Measurements from ENCODE around the gene EFNA5. TPM values are rescaled to one million over a fixed set of nuclear protein-coding genes. Genes with fewer than 3 reads are reported as not detected.

The EFNA5 gene
- total and polyA plus RNA-seq, 10 of the 15 experiments (the other 5 are each of a cell fraction or from before 2014, with no cell fraction given) = 0.19 to 12.6 (median 3.9) TPM

- TF ChIP-seq USF2 (IDR thresholded peaks at IDR 0.05; ENCODE audit: borderline replicate concordance, low read depth, low read length) = no peak
- no peak for TF ChIP-seq BCLAF1 (IDR thresholded peaks at IDR 0.05)
- no peak for TF ChIP-seq KLF5 (IDR thresholded peaks at IDR 0.05; ENCODE audit: partially characterized antibody)
- TF ChIP-seq PKNOX1 (IDR thresholded peaks at IDR 0.05) = peak; percentile 54; the same call in 1 of the 2 replicates
- TF ChIP-seq LARP7 (IDR thresholded peaks at IDR 0.05) = no peak
- TF ChIP-seq NRF1 (conservative IDR thresholded peaks at IDR 0.05; ENCODE audit: low read depth, low read length) = no peak
- no peak for TF ChIP-seq WRNIP1 (IDR thresholded peaks at IDR 0.05; ENCODE audit: borderline replicate concordance, low read depth, low read length)
- no peak for TF ChIP-seq ZBTB4 (CRISPR knock-in tag; IDR thresholded peaks at IDR 0.05)
- TF ChIP-seq ZNF622 (IDR thresholded peaks at IDR 0.05) = no peak
- TF ChIP-seq ATF2 (IDR thresholded peaks at IDR 0.05; ENCODE audit: low read length) = 0 out of 2 replicates have a peak, but pooled peaks have one; percentile 23
- 0 out of 2 replicates have a peak, but pooled peaks have one; percentile 14 for TF ChIP-seq JUND (IDR thresholded peaks at IDR 0.05; ENCODE audit: low read depth, low read length)
- TF ChIP-seq HSF1 (IDR thresholded peaks at IDR 0.05; ENCODE audit: low read depth, low read length) = no peak
- no peak for TF ChIP-seq CEBPZ (IDR thresholded peaks at IDR 0.05; ENCODE audit: low read depth, low read length)
Measured at GRCh38 chr5:107365320-107366109, 305.2 kb downstream of the EFNA5 start (continued).
